GM12878 (cell line): ENCODE measurements around the gene KIAA1217.
"Not testable (repeated sequence)": the region's sequence is repeated elsewhere in the genome, so short reads cannot be mapped to it uniquely, and the experiment has no call there.

Source experiments
- CTCF ChIP-seq, 3 experiments: IDR thresholded peaks in 2 of 3; conservative IDR thresholded peaks in 1 of 3; 2 replicates each; pipeline ENCODE4 v1.5.1; 2011; ENCODE audit warnings: low read depth in 3 of 3, low read length in 3 of 3, mild to moderate bottlenecking in 3 of 3, control low read depth in 2 of 3, moderate library complexity in 2 of 3, inconsistent platforms in 1 of 3, mixed read lengths in 1 of 3; ENCODE audit not compliant: control insufficient read depth in 2 of 3, insufficient read depth in 1 of 3; ENCODE audit errors: extremely low read depth in 1 of 3
- EZH2 ChIP-seq: IDR thresholded peaks from 2 replicates; pipeline ENCODE4 v1.6.1; 2012; ENCODE audit warnings: low read depth, mild to moderate bottlenecking, control low read depth, inconsistent platforms, low read length, borderline replicate concordance; ENCODE audit not compliant: control insufficient read depth
- FOXK2 ChIP-seq: fragments of 450-650 bp; IDR thresholded peaks from 2 replicates; pipeline ENCODE4 v1.6.1; 2017; ENCODE audit warnings: mild to moderate bottlenecking, moderate library complexity
- JUNB ChIP-seq: IDR thresholded peaks from 2 replicates; pipeline ENCODE4 v1.6.1; 2016; ENCODE audit warnings: antibody characterized with exemption, mild to moderate bottlenecking
- JUND ChIP-seq: IDR thresholded peaks from 2 replicates; pipeline ENCODE4 v1.6.1; 2012; ENCODE audit warnings: low read depth, mild to moderate bottlenecking, low read length, improper control_type of control experiment, moderate library complexity
- KDM1A ChIP-seq: fragments of 200-600 bp; sonication (generic); IDR thresholded peaks from 2 replicates; pipeline ENCODE4 v1.6.1; 2016; ENCODE audit warnings: borderline replicate concordance
- POLR2A ChIP-seq: IDR thresholded peaks from 2 replicates; pipeline ENCODE4 v1.6.1; 2011; ENCODE audit warnings: low read depth, mild to moderate bottlenecking, low read length
- SIN3A ChIP-seq: IDR thresholded peaks from 2 replicates; pipeline ENCODE4 v1.6.1; 2012; ENCODE audit warnings: low read depth, low read length, improper control_type of control experiment
- TF ChIP-seq, protein P1 (sequence below): IDR thresholded peaks from 2 replicates; pipeline ENCODE4 v1.6.1; 2012; ENCODE audit warnings: low read depth, low read length, improper control_type of control experiment

DNA sequence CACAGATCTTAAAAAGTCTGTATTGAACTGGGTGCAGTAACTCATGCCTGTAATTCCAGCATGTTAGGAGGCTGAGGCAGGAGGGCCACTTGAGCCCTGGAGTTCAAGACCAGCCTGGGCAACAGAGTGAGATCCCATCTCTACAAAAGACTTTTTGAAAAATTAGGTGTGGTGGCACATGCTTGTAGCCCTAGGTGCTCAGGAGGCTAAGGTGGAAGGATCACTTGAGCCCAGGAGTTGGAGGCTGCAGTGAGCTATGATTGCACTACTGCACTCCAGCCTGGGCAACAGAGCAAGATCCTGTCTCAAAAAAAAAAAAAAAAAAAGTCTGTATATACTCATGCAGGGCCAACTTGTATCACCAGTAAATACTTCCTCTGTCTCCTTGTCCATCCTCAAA lies 273.8 kb downstream of the KIAA1217 start:
- not testable (repeated sequence) for TF ChIP-seq JUND; CTCF (IDR thresholded peaks at IDR 0.05 in 2 of 3, conservative IDR thresholded peaks at IDR 0.05 in 1 of 3; ENCODE audit: control insufficient read depth in 2 of 3, extremely low read depth in 1 of 3, insufficient read depth in 1 of 3, low read depth in 3 of 3, low read length in 3 of 3); KDM1A; JUNB; EZH2; POLR2A; FOXK2; SIN3A
- TF ChIP-seq, protein P1, sequence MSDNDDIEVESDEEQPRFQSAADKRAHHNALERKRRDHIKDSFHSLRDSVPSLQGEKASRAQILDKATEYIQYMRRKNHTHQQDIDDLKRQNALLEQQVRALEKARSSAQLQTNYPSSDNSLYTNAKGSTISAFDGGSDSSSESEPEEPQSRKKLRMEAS, result not testable (repeated sequence)
